Endothelial cell of umbilical vein (primary cell): ENCODE data around the gene ETS1. TPM values are rescaled to one million over a fixed set of nuclear protein-coding genes. Genes with fewer than 3 reads are reported as not detected.

Experiments used
- BruUV-seq: library from RNA; stranded (reverse); fragments of 400-500 nt; replicated peaks from 2 replicates; lab custom pipeline; 2021; lab: Mats Ljungman, UMichigan
- CTCF ChIA-PET: fragments of 300-600, 350-600 bp; sonication (Branson Sonifier 250); formaldehyde crosslinking; loops from one replicate; lab custom pipeline; 2021; ENCODE audit warnings: antibody characterized with exemption, inconsistent platforms; lab: Charles Lee
- POLR2A ChIA-PET: fragments of 300-600, 350-600 bp; sonication (Branson Sonifier 250); formaldehyde crosslinking; loops from one replicate; lab custom pipeline; 2021; ENCODE audit warnings: antibody characterized with exemption, inconsistent platforms; lab: Charles Lee
- DNase-seq: peaks from one replicate; pipeline ENCODE4 v3.0.0-alpha.2; 2011; ENCODE audit warnings: low read depth, low spot score
- FAIRE-seq: peaks from 2 replicates; lab custom pipeline; 2011; peaks lifted over from hg19 to GRCh38; lab: Jason Lieb, UNC
- H2AFZ ChIP-seq: 2 replicates; pipeline ENCODE4 v1.6.0; 2012; ENCODE audit warnings: low read depth, low read length, control low read depth, inconsistent platforms
- H3K27ac ChIP-seq: 2 replicates; pipeline ENCODE4 v1.5.1; 2011; ENCODE audit warnings: low read depth, mild to moderate bottlenecking, control low read depth, low read length, moderate library complexity; ENCODE audit not compliant: insufficient read depth
- H3K27me3 ChIP-seq, 2 experiments: 2 replicates each; pipeline versions ENCODE4 v1.6.0 to v1.6.1; 2011; ENCODE audit warnings: low read length in 2 of 2, mixed read lengths in 1 of 2; ENCODE audit not compliant: control insufficient read depth in 2 of 2, insufficient read depth in 2 of 2
- H3K36me3 ChIP-seq, 2 experiments: 2 replicates in 1 of 2; 3 replicates in 1 of 2; pipeline ENCODE4 v1.5.1; 2011; ENCODE audit warnings: low read length in 2 of 2, mild to moderate bottlenecking in 1 of 2, moderate library complexity in 1 of 2; ENCODE audit not compliant: control insufficient read depth in 2 of 2, insufficient read depth in 2 of 2; ENCODE audit errors: extremely low read depth in 1 of 2
- H3K4me1 ChIP-seq: 3 replicates; pipeline ENCODE4 v1.5.1; 2011; ENCODE audit warnings: mild to moderate bottlenecking, low read length; ENCODE audit not compliant: control insufficient read depth, insufficient read depth; ENCODE audit errors: extremely low read depth
- H3K4me2 ChIP-seq: 2 replicates; pipeline ENCODE4 v1.6.1; 2011; ENCODE audit warnings: low read length, control low read depth, mixed read lengths; ENCODE audit not compliant: insufficient read depth
- H3K4me3 ChIP-seq, 3 experiments: fragments of 200-600 bp in 1 of 3; sonication (generic), shearing (Covaris generic) in 1 of 3; replicated peaks in 1 of 3; 2 replicates each; pipeline ENCODE4 v1.5.1; 2011 to 2016; ENCODE audit warnings: control low read depth in 3 of 3, low read length in 3 of 3, mild to moderate bottlenecking in 2 of 3, inconsistent platforms in 1 of 3, low read depth in 1 of 3, moderate library complexity in 1 of 3; ENCODE audit not compliant: insufficient read depth in 1 of 3
- H3K79me2 ChIP-seq: 2 replicates; pipeline ENCODE4 v1.6.0; 2012; ENCODE audit warnings: low read length, inconsistent platforms; ENCODE audit not compliant: control insufficient read depth, insufficient read depth
- H3K9ac ChIP-seq: replicated peaks from 2 replicates; pipeline ENCODE3; 2011; ENCODE audit warnings: low read length, control low read depth; ENCODE audit not compliant: insufficient read depth; ENCODE audit errors: extremely low read depth
- H3K9me1 ChIP-seq: replicated peaks from 3 replicates; pipeline ENCODE4 v1.6.0; 2011; ENCODE audit warnings: mild to moderate bottlenecking, low read length; ENCODE audit not compliant: control insufficient read depth, insufficient read depth; ENCODE audit errors: extremely low read depth
- H3K9me3 ChIP-seq: replicated peaks from 2 replicates; pipeline ENCODE4 v1.5.1; 2012; ENCODE audit warnings: low read length, inconsistent platforms; ENCODE audit not compliant: control insufficient read depth, insufficient read depth
- H4K20me1 ChIP-seq: replicated peaks from 2 replicates; pipeline ENCODE3; 2011; ENCODE audit warnings: mild to moderate bottlenecking, low read length; ENCODE audit not compliant: control insufficient read depth, insufficient read depth; ENCODE audit errors: extremely low read depth
- CTCF ChIP-seq, 2 donors: IDR thresholded peaks; 1 replicate in 1 of 2; 2 replicates in 1 of 2; pipeline ENCODE4 v1.5.1; 2011; ENCODE audit warnings: low read length in 2 of 2, mild to moderate bottlenecking in 2 of 2, moderate library complexity in 2 of 2, control low read depth in 1 of 2, inconsistent platforms in 1 of 2, low read depth in 1 of 2; ENCODE audit not compliant: insufficient read depth in 1 of 2; ENCODE audit errors: extremely low read depth in 1 of 2
- EZH2 ChIP-seq: IDR thresholded peaks from 2 replicates; pipeline ENCODE4 v1.6.1; 2012; ENCODE audit warnings: borderline replicate concordance, low read depth, mild to moderate bottlenecking, moderate library complexity, low read length, inconsistent platforms; ENCODE audit not compliant: severe bottlenecking
- FOS ChIP-seq: IDR thresholded peaks from 2 replicates; pipeline ENCODE4 v1.6.1; 2011; ENCODE audit warnings: mild to moderate bottlenecking, low read length, moderate library complexity, borderline replicate concordance; ENCODE audit not compliant: insufficient read depth
- GATA2 ChIP-seq: IDR thresholded peaks from 2 replicates; pipeline ENCODE4 v1.7.0; 2011; ENCODE audit warnings: low read depth, mild to moderate bottlenecking, moderate library complexity, mixed read lengths, low read length; ENCODE audit not compliant: insufficient read length, insufficient read depth
- JUN ChIP-seq: IDR thresholded peaks from 2 replicates; pipeline ENCODE4 v1.6.1; 2011; ENCODE audit warnings: borderline replicate concordance, low read depth; ENCODE audit not compliant: insufficient read length, insufficient read depth
- MAX ChIP-seq: IDR thresholded peaks from 2 replicates; pipeline ENCODE4 v1.6.1; 2011; ENCODE audit not compliant: insufficient read depth, insufficient read length
- MYC ChIP-seq: IDR thresholded peaks from one replicate; pipeline ENCODE4 v1.6.1; 2011; ENCODE audit warnings: mild to moderate bottlenecking, low read depth, low read length
- POLR2A ChIP-seq: IDR thresholded peaks from 2 replicates; pipeline ENCODE4 v1.6.1; 2012; ENCODE audit warnings: low read depth, mild to moderate bottlenecking, control low read depth, low read length
- POLR2AphosphoS5 ChIP-seq: IDR thresholded peaks from 2 replicates; pipeline ENCODE4 v1.6.1; 2012; ENCODE audit warnings: low read depth, mild to moderate bottlenecking, control low read depth, low read length, moderate library complexity; ENCODE audit not compliant: insufficient read depth
- dilution Hi-C: fragments of 300-500 bp; cut with MboI; formaldehyde crosslinking; loops from one replicate; pipeline ENCODE4 v1.15.0; 2019; ENCODE audit warnings: low sequenced_read_pairs; ENCODE audit not compliant: extremely low pct_ligation_motif_present
- intact Hi-C: fragments of 100-400 bp; cut with micrococcal nuclease; formaldehyde crosslinking; loops from one replicate; pipeline ENCODE4 v1.10.0; 2022
- polyA plus RNA-seq, 4 experiments: library from polyadenylated mRNA; depleted of rRNA in 3 of 4; stranded (reverse) in 3 of 4; unstranded in 1 of 4; fragments of >200 nt; gene quantifications; 2 replicates each; pipeline versions ENCODE4 v1.2.1 to v1.2.3, GENCODE V29; 2011 to 2012; ENCODE audit warnings: missing spikeins in 1 of 4
- total RNA-seq: library from RNA; stranded (reverse); gene quantifications from 2 replicates; pipeline ENCODE4 v1.2.3, GENCODE V29; 2021

Gene ETS1
- total and polyA plus RNA-seq, 2 donors (not counting 3 experiments of a cell fraction or from before 2014, with no cell fraction given): 34.2 to 115 TPM

GRCh38 chr11:128603003-128603696 lies 15.8 kb upstream of the ETS1 start:
- no TSS peak for BruUV-seq
- FAIRE-seq: no peak

More at GRCh38 chr11:128603003-128603696, 15.8 kb upstream of the ETS1 start:
- H3K4me1 ChIP-seq: no peaks in the 10 kb centered on the region
- H3K9me3 ChIP-seq: no peaks in the 10 kb centered on the region
- intact Hi-C loops: no loop called here
- ChIA-PET POLR2A (no interaction called here), CTCF (no interaction called here)
- no peaks in the 10 kb centered on the region for H3K9me1 ChIP-seq
- no peak overlapping the region for H3K27ac ChIP-seq
- H3K79me2 ChIP-seq: no peaks in the 10 kb centered on the region
- peaks cover 0 to 8% of the 10 kb centered on the region in 2 experiments for H3K27me3 ChIP-seq
- TF ChIP-seq EZH2: no peak
- TF ChIP-seq MYC: no peak
- TF ChIP-seq JUN: no peak
- no peak for TF ChIP-seq POLR2A
- TF ChIP-seq GATA2: no peak
- TF ChIP-seq MAX: no peak
- no peak for TF ChIP-seq POLR2AphosphoS5
- no peak for TF ChIP-seq CTCF (IDR thresholded peaks at IDR 0.05; ENCODE audit: extremely low read depth in 1 of 2, insufficient read depth in 1 of 2, low read depth in 1 of 2, low read length in 2 of 2)
- TF ChIP-seq FOS: no peak
- DNase-seq: no peak
- no peaks in the 10 kb centered on the region for H4K20me1 ChIP-seq
- no peak overlapping the region for H3K4me2 ChIP-seq
- no peak overlapping the region for H3K4me3 ChIP-seq
- H2AFZ ChIP-seq: no peak overlapping the region
- dilution Hi-C loops: no loop called here
- H3K36me3 ChIP-seq: no peaks in the 10 kb centered on the region
- H3K9ac ChIP-seq: no peak overlapping the region
